Measurements from ENCODE around the gene GPR89A.
"Not testable (repeated sequence)": the region's sequence is repeated elsewhere in the genome, so short reads cannot be mapped to it uniquely, and the experiment has no call there.

- not testable (repeated sequence) for TF ChIP-seq CTCF (conservative IDR thresholded peaks at IDR 0.05; ENCODE audit: low read length); EZH2phosphoT487 (IDR thresholded peaks at IDR 0.05; ENCODE audit: borderline replicate concordance)
Measured at GRCh38 chr1:145670995-145671745, 63.4 kb downstream of the GPR89A start.
